Liver (tissue), 9 donors: ENCODE data around the gene ETV6. TPM values are rescaled to one million over a fixed set of nuclear protein-coding genes. Genes with fewer than 3 reads are reported as not detected.

Experiments
- DNase-seq: peaks from one replicate; pipeline ENCODE4 v3.0.0-alpha.2; 2017; ENCODE audit warnings: low spot score
- H3K27ac ChIP-seq, 2 donors: one replicate each; pipeline ENCODE4 v1.7.0; 2013; ENCODE audit warnings: inconsistent platforms in 2 of 2, low read length in 2 of 2, control low read depth in 1 of 2, low read depth in 1 of 2, mild to moderate bottlenecking in 1 of 2
- H3K27me3 ChIP-seq, 4 donors: one replicate each; pipeline versions ENCODE4 v1.6.1 to v1.7.0; 2013; ENCODE audit warnings: low read length in 3 of 4, inconsistent platforms in 1 of 4, mild to moderate bottlenecking in 1 of 4, moderate library complexity in 1 of 4; ENCODE audit not compliant: control insufficient read depth in 4 of 4, insufficient read depth in 4 of 4
- H3K36me3 ChIP-seq, 4 donors: one replicate each; pipeline versions ENCODE4 v1.6.1 to v1.7.0; 2013; ENCODE audit warnings: low read length in 3 of 4, mild to moderate bottlenecking in 3 of 4, low read depth in 1 of 4, moderate library complexity in 1 of 4; ENCODE audit not compliant: control insufficient read depth in 4 of 4, insufficient read depth in 3 of 4
- H3K4me1 ChIP-seq, 4 donors: one replicate each; pipeline versions ENCODE4 v1.6.1 to v1.7.0; 2013; ENCODE audit warnings: low read length in 3 of 4, mild to moderate bottlenecking in 3 of 4, moderate library complexity in 1 of 4; ENCODE audit not compliant: control insufficient read depth in 4 of 4, insufficient read depth in 4 of 4
- H3K4me3 ChIP-seq, 3 donors: one replicate each; pipeline versions ENCODE4 v1.6.1 to v1.7.0; 2013; ENCODE audit warnings: low read length in 3 of 3, control low read depth in 1 of 3, low read depth in 1 of 3, mild to moderate bottlenecking in 1 of 3
- H3K9ac ChIP-seq, 2 donors: one replicate each; pipeline ENCODE4 v1.7.0; 2013; ENCODE audit warnings: low read length in 2 of 2, mild to moderate bottlenecking in 2 of 2, moderate library complexity in 2 of 2, control low read depth in 1 of 2, low read depth in 1 of 2
- H3K9me3 ChIP-seq, 4 donors: one replicate each; pipeline versions ENCODE4 v1.6.1 to v1.7.0; 2013; ENCODE audit warnings: low read length in 3 of 4; ENCODE audit not compliant: control insufficient read depth in 4 of 4
- ATF3 ChIP-seq: IDR thresholded peaks from 2 replicates; pipeline ENCODE4 v1.6.1; 2016; ENCODE audit warnings: antibody characterized with exemption
- CTCF ChIP-seq: fragments of 150-350 bp; IDR thresholded peaks from 2 replicates; pipeline ENCODE4 v1.5.1; 2017; ENCODE audit warnings: improper control_type of control experiment, low read depth, low read length; ENCODE audit not compliant: missing input control
- EGR1 ChIP-seq, 2 donors: IDR thresholded peaks; 2 replicates each; pipeline ENCODE4 v1.6.1; 2016 to 2018; ENCODE audit warnings: antibody characterized with exemption in 2 of 2, low read depth in 2 of 2
- FOXA1 ChIP-seq: IDR thresholded peaks from 2 replicates; pipeline ENCODE4 v1.6.1; 2016; ENCODE audit warnings: antibody characterized with exemption
- FOXA2 ChIP-seq: IDR thresholded peaks from 2 replicates; pipeline ENCODE4 v1.6.1; 2016; ENCODE audit warnings: antibody characterized with exemption
- GABPA ChIP-seq, 2 donors: IDR thresholded peaks in 1 of 2; conservative IDR thresholded peaks in 1 of 2; 2 replicates each; pipeline ENCODE4 v1.6.1; 2016; ENCODE audit warnings: antibody characterized with exemption in 2 of 2, mild to moderate bottlenecking in 1 of 2, moderate library complexity in 1 of 2
- HNF4A ChIP-seq, 2 donors: conservative IDR thresholded peaks; 2 replicates each; pipeline ENCODE4 v1.6.1; 2016; ENCODE audit warnings: antibody characterized with exemption in 2 of 2, mild to moderate bottlenecking in 2 of 2
- JUND ChIP-seq, 2 donors: IDR thresholded peaks; 2 replicates each; pipeline ENCODE4 v1.6.1; 2016; ENCODE audit warnings: antibody characterized with exemption in 2 of 2
- MAX ChIP-seq: IDR thresholded peaks from 2 replicates; pipeline ENCODE4 v1.6.1; 2016; ENCODE audit warnings: antibody characterized with exemption
- NR2F2 ChIP-seq: IDR thresholded peaks from 2 replicates; pipeline ENCODE4 v1.6.1; 2016; ENCODE audit warnings: antibody characterized with exemption
- RAD21 ChIP-seq, 2 donors: IDR thresholded peaks; 2 replicates each; pipeline ENCODE4 v1.6.1; 2016; ENCODE audit warnings: antibody characterized with exemption in 2 of 2, mild to moderate bottlenecking in 2 of 2
- REST ChIP-seq: IDR thresholded peaks from 2 replicates; pipeline ENCODE4 v1.6.1; 2016; ENCODE audit warnings: antibody characterized with exemption, mild to moderate bottlenecking
- SP1 ChIP-seq: IDR thresholded peaks from 2 replicates; pipeline ENCODE4 v1.6.1; 2018; ENCODE audit warnings: antibody characterized with exemption, mild to moderate bottlenecking
- TAF1 ChIP-seq: conservative IDR thresholded peaks from 2 replicates; pipeline ENCODE4 v1.6.1; 2016; ENCODE audit warnings: antibody characterized with exemption, mild to moderate bottlenecking
- ZBTB33 ChIP-seq: IDR thresholded peaks from 2 replicates; pipeline ENCODE4 v1.6.1; 2016; ENCODE audit warnings: antibody characterized with exemption
- WGBS: extraction: QIAGEN DNeasy Blood & Tissue Kit; methylation state at CpG from one replicate; pipeline ENCODE4 v1.1.7; 2013; 5-methylcytosine and 5-hydroxymethylcytosine counted together
- polyA plus RNA-seq, 2 donors: library from polyadenylated mRNA; stranded (reverse) in 1 of 2; unstranded in 1 of 2; fragments of 200-250 nt in 1 of 2; fragments of >200 nt in 1 of 2; fragmentation: Nextera tagmentation in 1 of 2; extraction: Ambion mirVana in 1 of 2; gene quantifications; one replicate each; pipeline versions ENCODE4 v1.2.1 to v1.2.3, GENCODE V29; 2013 to 2015
- total RNA-seq, 2 donors: library from RNA; depleted of rRNA; stranded (reverse); fragments of >200 nt; gene quantifications; one replicate each; pipeline ENCODE4 v1.2.3, GENCODE V29; 2014
- donor health status: healthy.
- donor health status: healthy.
- donor health status: healthy.
- donor health status: healthy.
- donor health status: healthy.

Gene ETV6
- total and polyA plus RNA-seq, 4 donors = 2.0 to 6.2 (median 3.5) TPM

GRCh38 chr12:11628353-11628752 is 21.1 kb upstream of the ETV6 start:
- Histone ChIP-seq H3K9me3 (no peaks in the 10 kb centered on the region), H3K36me3 (no peaks in the 10 kb centered on the region), H3K9ac (no peak overlapping the region), H3K4me1 (peaks cover 0 to 15% (median 6%) of the 10 kb centered on the region in 4 donors), H3K27ac (no peak overlapping the region), H3K4me3 (no peak overlapping the region), H3K27me3 (no peaks in the 10 kb centered on the region)
- TF ChIP-seq NR2F2 (no peak), ATF3 (no peak), SP1 (no peak), FOXA1 (no peak), ZBTB33 (no peak), TAF1 (no peak), REST (no peak), EGR1 (IDR thresholded peaks at IDR 0.05; ENCODE audit: low read depth in 2 of 2) (no peak), GABPA (IDR thresholded peaks at IDR 0.05 in 1 of 2, conservative IDR thresholded peaks at IDR 0.05 in 1 of 2) (no peak), CTCF (no peak), FOXA2 (no peak), JUND (IDR thresholded peaks at IDR 0.05) (no peak), MAX (no peak)
- WGBS = 78% methylated on average over 7 of the region's 7 CpGs
- DNase-seq = no peak

- no peak overlapping the region for H3K27ac ChIP-seq
- no peak overlapping the region for H3K4me3 ChIP-seq
- no peaks in the 10 kb centered on the region for H3K27me3 ChIP-seq
- H3K9me3 ChIP-seq = no peaks in the 10 kb centered on the region
- peaks cover 0 to 8% (median 1%) of the 10 kb centered on the region in 4 donors for H3K4me1 ChIP-seq
- no peak for DNase-seq
- H3K36me3 ChIP-seq = no peaks in the 10 kb centered on the region
- 74% methylated on average over 5 of the region's 5 CpGs for WGBS
- no peak overlapping the region for H3K9ac ChIP-seq
- TF ChIP-seq JUND (IDR thresholded peaks at IDR 0.05) (no peak), ZBTB33 (no peak), CTCF (no peak), RAD21 (IDR thresholded peaks at IDR 0.05) (no peak), SP1 (no peak), FOXA2 (no peak), HNF4A (conservative IDR thresholded peaks at IDR 0.05) (no peak), TAF1 (no peak), EGR1 (IDR thresholded peaks at IDR 0.05; ENCODE audit: low read depth in 2 of 2) (no peak), ATF3 (no peak)
Measured at GRCh38 chr12:11630046-11630706, 19.3 kb upstream of the ETV6 start.
